Activated B cell treated with CpG ODN at 0.5 μM for 24 hours (primary cell): ENCODE measurements around the gene DYNC1LI1. TPM values are rescaled to one million over a fixed set of nuclear protein-coding genes. Genes with fewer than 3 reads are reported as not detected.
"Not testable (repeated sequence)": the region's sequence is repeated elsewhere in the genome, so short reads cannot be mapped to it uniquely, and the experiment has no call there.

Experiments used
- ATAC-seq: fragments of 200-7000 bp; cut with Tn5 transposase; one replicate; pipeline ENCODE4 v1.10.0; 2021; ENCODE audit warnings: low read depth, mild to moderate bottlenecking, moderate library complexity
- CTCF ChIA-PET: fragments of 350-600 bp; sonication (Branson Sonifier 250); formaldehyde crosslinking; loops from one replicate; lab custom pipeline; 2021; ENCODE audit warnings: antibody characterized with exemption; lab: Charles Lee
- POLR2A ChIA-PET: fragments of 350-600 bp; sonication (Branson Sonifier 250); formaldehyde crosslinking; loops from one replicate; lab custom pipeline; 2021; ENCODE audit warnings: antibody characterized with exemption; lab: Charles Lee
- DNase-seq: peaks from one replicate; pipeline ENCODE4 v3.0.0; 2022
- H3K27ac Mint-ChIP-seq: one replicate; pipeline ENCODE4 v1.8.0; 2020; ENCODE audit warnings: mixed read lengths
- H3K27me3 Mint-ChIP-seq: one replicate; pipeline ENCODE4 v1.8.0; 2021; ENCODE audit warnings: mixed read lengths
- H3K36me3 Mint-ChIP-seq: one replicate; pipeline ENCODE4 v1.8.0; 2021; ENCODE audit warnings: low read depth, mixed read lengths
- H3K4me1 Mint-ChIP-seq: one replicate; pipeline ENCODE4 v1.8.0; 2021; ENCODE audit warnings: mixed read lengths
- H3K4me3 Mint-ChIP-seq: one replicate; pipeline ENCODE4 v1.8.0; 2020; ENCODE audit warnings: mild to moderate bottlenecking, mixed read lengths
- H3K9me3 Mint-ChIP-seq: one replicate; pipeline ENCODE4 v1.8.0; 2020; ENCODE audit warnings: mixed read lengths
- intact Hi-C: fragments of 100-400 bp; cut with micrococcal nuclease; formaldehyde crosslinking; loops from one replicate; pipeline ENCODE4 v1.15.1; 2024
- total RNA-seq: library from RNA; stranded (reverse); gene quantifications from 2 replicates; pipeline ENCODE4 v1.2.3, GENCODE V29; 2022
- TF ChIP-seq, protein P1 (sequence below): fragments of 200-600 bp; IDR thresholded peaks from one replicate; pipeline ENCODE4 v1.8.0; 2022; ENCODE audit warnings: antibody characterized with exemption, mild to moderate bottlenecking

The DYNC1LI1 gene
- total RNA-seq, 1 donor from 2014 or later: 38.8 TPM

DNA sequence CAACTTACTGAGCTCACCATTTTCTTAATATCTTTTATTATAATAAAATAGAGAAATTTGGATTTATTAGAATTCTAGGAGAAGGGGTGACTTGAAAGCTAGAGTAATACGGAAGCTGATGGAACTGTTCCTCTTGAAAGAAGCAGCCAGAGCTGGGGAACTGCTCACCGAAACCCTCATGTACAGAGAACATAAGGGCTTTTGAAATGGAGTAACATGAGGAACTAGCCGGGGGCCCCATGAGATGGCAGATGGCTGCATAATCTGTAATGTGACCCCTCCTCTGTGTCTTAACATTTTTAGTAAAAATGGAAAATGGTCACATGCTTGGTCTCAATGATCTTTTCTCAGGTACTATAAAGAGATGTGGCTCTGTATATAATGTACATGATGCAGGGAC, 15.7 kb upstream of the DYNC1LI1 start:
- CTCF ChIA-PET: no interaction called here
- intact Hi-C loops: no loop called here
- no peaks in the 10 kb centered on the region for H3K9me3 Mint-ChIP-seq
- POLR2A ChIA-PET: interaction anchor here (0.7 kb wide), 1 partner anchor 119 kb away, joined by 7 read pairs; no protein-coding TSS in a partner anchor
- no peak overlapping the region for H3K27ac Mint-ChIP-seq
- no peak overlapping the region for H3K4me3 Mint-ChIP-seq
- no peaks in the 10 kb centered on the region for H3K36me3 Mint-ChIP-seq
- TF ChIP-seq, protein P1, sequence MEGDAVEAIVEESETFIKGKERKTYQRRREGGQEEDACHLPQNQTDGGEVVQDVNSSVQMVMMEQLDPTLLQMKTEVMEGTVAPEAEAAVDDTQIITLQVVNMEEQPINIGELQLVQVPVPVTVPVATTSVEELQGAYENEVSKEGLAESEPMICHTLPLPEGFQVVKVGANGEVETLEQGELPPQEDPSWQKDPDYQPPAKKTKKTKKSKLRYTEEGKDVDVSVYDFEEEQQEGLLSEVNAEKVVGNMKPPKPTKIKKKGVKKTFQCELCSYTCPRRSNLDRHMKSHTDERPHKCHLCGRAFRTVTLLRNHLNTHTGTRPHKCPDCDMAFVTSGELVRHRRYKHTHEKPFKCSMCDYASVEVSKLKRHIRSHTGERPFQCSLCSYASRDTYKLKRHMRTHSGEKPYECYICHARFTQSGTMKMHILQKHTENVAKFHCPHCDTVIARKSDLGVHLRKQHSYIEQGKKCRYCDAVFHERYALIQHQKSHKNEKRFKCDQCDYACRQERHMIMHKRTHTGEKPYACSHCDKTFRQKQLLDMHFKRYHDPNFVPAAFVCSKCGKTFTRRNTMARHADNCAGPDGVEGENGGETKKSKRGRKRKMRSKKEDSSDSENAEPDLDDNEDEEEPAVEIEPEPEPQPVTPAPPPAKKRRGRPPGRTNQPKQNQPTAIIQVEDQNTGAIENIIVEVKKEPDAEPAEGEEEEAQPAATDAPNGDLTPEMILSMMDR: no peak
- no peaks in the 10 kb centered on the region for H3K4me1 Mint-ChIP-seq
- DNase-seq (no peak), ATAC-seq (no peak)
- no peaks in the 10 kb centered on the region for H3K27me3 Mint-ChIP-seq

DNA sequence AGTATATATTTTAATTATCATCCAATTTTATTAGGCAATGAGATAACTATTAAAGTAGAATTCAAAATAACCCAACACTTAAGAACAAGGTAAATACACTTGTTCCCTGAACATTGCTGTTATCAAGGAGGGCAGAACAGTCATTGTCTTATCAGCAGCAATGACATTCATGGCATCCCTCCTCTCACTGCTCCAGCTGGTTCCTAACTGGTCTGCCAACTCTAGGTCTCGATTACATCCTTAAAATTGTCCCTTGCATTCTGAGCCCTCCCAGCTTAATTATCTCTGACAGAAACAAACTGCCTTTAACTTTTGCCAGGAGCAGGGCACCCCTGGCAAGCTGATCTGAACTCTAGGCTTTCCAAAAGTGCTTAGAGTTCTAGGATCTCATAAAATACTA, 14.0 kb upstream of the DYNC1LI1 start:
- intact Hi-C loops: no loop called here
- Mint-ChIP-seq H3K4me3 (no peak overlapping the region), H3K9me3 (no peaks in the 10 kb centered on the region), H3K27me3 (no peaks in the 10 kb centered on the region), H3K27ac (no peak overlapping the region), H3K36me3 (no peaks in the 10 kb centered on the region), H3K4me1 (no peaks in the 10 kb centered on the region)
- ATAC-seq (no peak), DNase-seq (no peak)
- POLR2A ChIA-PET: no interaction called here
- TF ChIP-seq, protein P1: no peak
- CTCF ChIA-PET: no interaction called here

DNA sequence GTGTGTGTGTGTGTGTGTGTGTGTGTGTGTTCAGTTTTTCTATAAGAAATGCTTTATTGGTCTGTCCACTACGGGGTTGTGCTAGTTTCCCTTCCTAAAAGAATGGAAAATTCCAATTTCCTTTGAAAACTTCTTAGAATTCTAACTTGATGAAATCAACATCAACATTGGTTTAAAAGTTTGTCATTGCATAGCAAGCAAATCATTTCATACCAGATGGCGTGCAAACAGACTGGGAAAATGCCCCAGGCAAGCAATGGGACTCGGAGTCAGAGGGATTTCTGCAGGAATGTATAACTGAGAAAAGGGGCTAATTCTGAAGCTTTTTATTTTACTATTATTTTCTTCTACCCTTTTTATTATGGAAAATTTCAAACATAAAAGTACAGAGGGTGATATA, 13.1 kb upstream of the DYNC1LI1 start:
- intact Hi-C loops: no loop called here
- POLR2A ChIA-PET: no interaction called here
- CTCF ChIA-PET: no interaction called here
- no peak overlapping the region for H3K4me3 Mint-ChIP-seq
- H3K9me3 Mint-ChIP-seq: no peaks in the 10 kb centered on the region
- H3K27me3 Mint-ChIP-seq: no peaks in the 10 kb centered on the region
- H3K4me1 Mint-ChIP-seq: peaks cover 3% of the 10 kb centered on the region
- no peak overlapping the region for H3K27ac Mint-ChIP-seq
- no peak for DNase-seq
- no peak for ATAC-seq
- TF ChIP-seq, protein P1: no peak
- H3K36me3 Mint-ChIP-seq: no peaks in the 10 kb centered on the region

DNA sequence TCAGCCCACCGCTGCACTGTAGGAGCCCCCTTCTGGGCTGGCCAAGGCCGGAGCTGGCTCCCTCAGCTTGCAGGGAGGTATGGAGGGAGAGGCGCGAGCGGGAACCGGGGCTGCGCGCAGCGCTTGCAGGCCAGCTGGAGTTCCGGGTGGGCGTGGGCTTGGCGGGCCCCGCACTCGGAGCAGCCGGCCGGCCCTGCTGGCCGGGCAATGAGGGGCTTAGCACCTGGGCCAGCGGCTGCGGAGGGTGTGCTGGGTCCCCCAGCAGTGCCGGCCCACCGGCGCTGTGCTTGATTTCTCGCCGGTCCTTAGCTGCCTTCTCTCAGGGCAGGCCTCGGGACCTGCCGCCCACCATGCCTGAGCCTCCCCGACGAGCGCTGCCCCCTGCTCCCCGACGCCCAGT, 8.0 kb upstream of the DYNC1LI1 start:
- intact Hi-C loops: loop anchor here (1.0 to 10.0 kb wide), 3 partner anchors 8 to 856 kb away; partner anchors contain the start of gene DYNC1LI1
- H3K4me1 Mint-ChIP-seq: peaks cover 18% of the 10 kb centered on the region
- H3K27me3 Mint-ChIP-seq, DNase-seq, H3K9me3 Mint-ChIP-seq, CTCF ChIA-PET, ATAC-seq, H3K4me3 Mint-ChIP-seq, H3K27ac Mint-ChIP-seq, H3K36me3 Mint-ChIP-seq: not testable (repeated sequence)
- POLR2A ChIA-PET: interaction anchor here (1.4 kb wide), 1 partner anchor 9 kb away, joined by 5 read pairs; the partner anchor contains the start of gene DYNC1LI1

DNA sequence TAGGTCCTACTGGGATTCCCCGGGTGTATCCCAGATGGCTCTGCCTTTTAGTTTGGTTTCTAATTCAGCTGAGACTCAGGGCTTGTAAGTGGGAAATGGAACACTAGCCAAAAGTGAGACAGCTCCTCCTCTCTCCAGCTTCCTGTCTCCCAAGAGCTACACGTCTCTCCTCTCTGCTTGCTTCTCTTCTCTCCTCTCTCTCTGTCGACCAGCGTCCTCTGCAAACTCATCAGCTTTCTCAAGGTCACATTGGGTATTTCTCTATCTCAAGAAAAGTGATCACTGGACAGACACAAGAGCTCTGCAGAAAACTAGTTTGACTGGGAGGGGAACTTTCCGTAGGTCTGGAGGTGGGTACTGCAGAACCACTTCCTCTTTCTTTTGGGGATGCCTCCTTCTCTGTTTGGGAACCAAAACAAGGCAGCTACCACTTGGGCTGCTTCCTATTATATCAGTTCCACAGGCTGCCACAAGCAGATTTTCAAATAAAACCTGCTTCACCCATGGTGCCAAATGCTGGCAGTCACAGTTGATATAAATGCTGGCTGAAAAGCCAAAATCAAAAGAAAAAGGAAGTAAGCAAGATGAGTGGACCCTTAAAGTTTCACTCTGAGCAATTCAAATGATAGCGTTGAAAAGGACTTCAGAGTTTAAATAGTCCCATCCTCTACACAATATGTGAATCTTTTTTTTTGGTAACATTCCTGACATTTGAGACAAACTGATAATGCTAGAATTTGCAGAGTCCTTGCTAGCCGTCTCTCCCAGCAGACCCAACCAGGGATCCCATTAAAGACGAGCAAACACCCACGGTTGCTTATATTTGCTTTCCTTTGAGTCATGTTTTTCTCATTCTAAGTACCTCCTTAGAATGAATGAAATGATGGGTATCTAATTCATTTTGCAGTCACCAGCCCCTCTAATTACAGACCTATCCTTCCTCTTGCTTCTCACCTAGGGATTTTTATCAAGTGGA, 7.2 kb upstream of the DYNC1LI1 start:
- POLR2A ChIA-PET: no interaction called here
- Mint-ChIP-seq H3K4me3 (peak overlapping the region; percentile 67), H3K27ac (peak overlapping the region; percentile 78), H3K36me3 (no peaks in the 10 kb centered on the region), H3K4me1 (peaks cover 18% of the 10 kb centered on the region), H3K9me3 (no peaks in the 10 kb centered on the region), H3K27me3 (no peaks in the 10 kb centered on the region)
- DNase-seq (peak; percentile 25), ATAC-seq (peak; percentile 82)
- TF ChIP-seq, protein P1: no peak
- CTCF ChIA-PET: interaction anchor here (1.1 kb wide), 1 partner anchor 186 kb away, joined by 3 read pairs; the partner anchor contains the start of gene CMTM7
- intact Hi-C loops: loop anchor here (1.0 to 10.0 kb wide), 3 partner anchors 8 to 857 kb away; partner anchors contain the start of gene DYNC1LI1
